NCI-H1092 (cell line): ENCODE data around the gene LEFTY1.
A peak's percentile ranks its signal among the peaks of the same experiment; 100 is the strongest.
"Not testable (repeated sequence)": the region's sequence is repeated elsewhere in the genome, so short reads cannot be mapped to it uniquely, and the experiment has no call there.

Source experiments
- DNase-seq: peaks from one replicate; lab custom pipeline; 2025; lab: John Stamatoyannopoulos, UW

LEFTY1 gene

GRCh38 chr1:225848030-225848955 lies 40.7 kb downstream of the LEFTY1 start:
- no peak for DNase-seq

DNA sequence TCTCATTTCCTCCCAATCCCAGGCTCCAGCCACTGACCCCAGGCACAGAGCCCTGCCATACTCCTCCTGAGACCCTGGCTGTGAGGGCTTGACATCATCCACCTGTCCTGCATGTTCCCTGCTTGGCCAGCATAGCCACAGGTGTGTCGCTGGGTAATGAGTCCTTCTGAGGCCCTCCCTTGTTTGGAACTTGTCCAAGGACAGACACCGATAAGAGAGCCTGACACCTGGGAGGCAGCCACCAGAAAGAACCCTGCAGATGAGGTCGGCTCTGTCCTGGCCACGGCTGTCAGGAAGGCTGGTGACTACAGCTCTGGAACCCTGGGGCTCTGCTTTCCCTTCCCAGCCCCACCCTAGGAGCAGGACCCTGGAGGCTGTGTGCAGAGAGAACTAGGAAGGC lies 41.3 kb downstream of the LEFTY1 start:
- DNase-seq, result no peak

DNA sequence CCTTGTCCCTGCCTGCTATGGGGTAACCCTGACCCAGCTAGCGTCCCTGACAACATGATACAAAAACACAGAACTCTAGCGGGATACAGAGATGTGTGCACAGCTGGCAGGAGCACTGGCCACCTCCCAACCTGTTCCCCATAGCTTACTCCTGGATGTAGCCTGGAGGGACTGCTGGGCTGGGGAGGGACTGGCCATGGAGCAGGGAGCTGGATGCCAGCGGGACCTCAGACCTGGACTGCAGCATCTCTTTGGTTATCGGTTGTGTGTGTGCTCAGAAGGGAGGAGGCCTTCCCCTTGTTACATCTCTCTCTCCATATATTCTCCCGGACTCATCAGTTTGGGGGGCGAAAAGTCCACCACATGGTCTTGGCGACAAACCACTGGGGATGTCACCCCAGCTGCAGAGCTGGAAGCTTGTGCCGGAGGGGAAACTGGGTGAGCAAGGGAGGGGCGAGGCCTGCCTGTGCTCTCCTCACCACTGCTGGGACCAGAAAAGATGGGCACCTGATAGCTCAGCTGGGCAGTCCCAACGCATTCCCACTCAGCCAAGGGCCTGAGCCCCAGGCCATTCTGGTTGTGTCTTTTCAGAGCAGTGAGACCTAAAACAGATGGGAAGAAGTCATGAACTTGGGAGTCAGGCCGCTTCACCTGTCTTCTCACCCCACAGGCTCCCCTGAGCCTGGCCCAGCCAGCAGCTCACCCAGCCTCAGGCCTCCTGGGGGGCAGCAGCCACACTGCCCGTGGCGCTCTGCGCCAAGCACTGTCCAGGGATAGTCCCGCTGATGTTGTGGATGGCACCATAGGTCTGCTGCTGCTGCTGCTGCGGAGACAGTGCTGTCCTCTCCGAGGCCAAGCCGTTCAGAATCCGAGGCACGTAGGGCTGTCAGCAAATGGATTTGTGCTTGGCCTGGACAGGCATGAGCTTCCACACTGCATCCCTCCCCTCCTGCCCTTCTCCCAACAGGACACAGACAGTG lies 42.3 kb downstream of the LEFTY1 start:
- no peak for DNase-seq

DNA sequence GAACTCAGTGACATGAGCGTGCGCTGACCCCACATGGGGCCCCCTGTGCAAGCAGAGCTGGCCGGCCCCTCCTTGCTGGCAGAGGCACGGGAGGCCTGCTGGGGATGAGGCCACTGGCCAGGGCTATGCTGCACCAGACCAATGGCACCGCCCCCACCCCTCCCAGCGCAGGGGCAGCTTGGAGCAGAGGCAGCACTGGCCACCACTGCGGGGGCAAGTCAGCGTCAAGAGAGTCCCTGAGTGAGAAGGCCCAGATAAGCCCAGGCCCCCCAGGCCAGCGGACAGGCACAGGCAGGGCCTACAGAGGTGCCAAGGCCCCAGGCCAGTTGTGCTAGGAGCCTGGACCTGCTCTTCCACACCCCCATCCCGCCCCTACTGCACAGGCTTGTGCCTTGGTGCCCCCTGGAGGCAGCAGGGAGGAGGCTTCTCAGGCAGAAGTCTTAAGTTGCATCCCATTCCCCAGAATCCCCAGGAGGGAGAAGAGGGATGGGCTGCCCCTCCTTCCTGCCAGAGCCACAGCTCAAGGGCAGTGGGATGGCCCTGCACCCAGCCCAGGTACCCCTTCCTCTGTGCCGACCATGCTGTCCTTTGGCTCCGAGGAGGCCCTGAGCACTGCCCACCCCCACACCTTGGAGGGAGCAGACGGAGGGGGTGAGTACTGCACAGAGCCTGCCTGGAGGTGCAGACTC lies 43.2 kb downstream of the LEFTY1 start:
- peak; percentile 56 for DNase-seq

DNA sequence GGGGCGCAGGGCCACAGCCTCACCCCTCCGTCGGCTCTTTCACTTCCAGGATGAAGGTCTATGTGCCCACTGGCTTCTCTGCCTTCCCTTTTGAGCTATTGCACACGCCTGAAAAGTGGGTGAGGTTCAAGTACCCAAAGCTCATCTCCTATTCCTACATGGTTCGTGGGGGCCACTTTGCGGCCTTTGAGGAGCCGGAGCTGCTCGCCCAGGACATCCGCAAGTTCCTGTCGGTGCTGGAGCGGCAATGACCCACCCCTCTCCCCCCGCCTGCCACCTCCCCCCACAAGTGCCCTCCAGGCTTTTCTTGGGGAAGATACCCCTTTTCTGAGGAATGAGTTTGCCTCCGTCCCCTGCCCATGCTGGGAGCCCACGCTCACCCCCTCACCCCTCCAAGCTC lies 43.8 kb downstream of the LEFTY1 start:
- no peak for DNase-seq

- DNase-seq, result no peak
These were observed 44.5 kb downstream of the LEFTY1 start for GRCh38 chr1:225844236-225845061.

GRCh38 chr1:225843426-225843795 lies 45.5 kb downstream of the LEFTY1 start:
- no peak for DNase-seq

DNA sequence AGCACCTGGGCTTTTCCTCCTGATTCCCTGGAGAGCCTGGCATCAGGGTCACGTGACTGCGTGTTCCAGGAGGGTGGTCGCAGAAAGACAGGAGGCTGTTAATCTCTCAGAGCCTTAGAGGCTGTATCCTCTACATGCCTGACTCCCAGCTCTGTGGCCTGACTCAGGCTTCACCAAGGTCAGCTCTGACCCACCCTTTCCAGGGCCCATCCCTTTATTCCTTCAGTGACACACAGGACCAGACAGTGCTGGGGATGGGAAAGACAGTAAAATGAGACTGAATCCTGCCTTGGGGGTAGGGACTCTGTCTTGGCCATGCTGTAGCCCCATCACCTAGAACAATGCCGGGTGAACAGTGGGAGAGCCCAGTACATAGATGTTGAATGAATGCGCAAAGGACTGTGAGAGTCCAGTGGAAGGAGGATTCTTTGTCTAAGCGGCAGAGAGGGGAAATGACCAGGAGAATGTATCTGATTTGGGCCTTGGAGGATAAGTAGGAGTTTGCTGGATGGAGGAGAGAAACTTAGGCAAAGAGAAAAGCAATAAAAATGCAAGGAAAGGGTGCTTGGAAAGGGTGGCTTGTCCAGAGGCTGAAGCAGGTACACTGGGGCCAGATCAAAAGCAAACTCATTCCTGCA lies 46.0 kb downstream of the LEFTY1 start:
- DNase-seq, result no peak

GRCh38 chr1:225842074-225842473 lies 46.9 kb downstream of the LEFTY1 start:
- DNase-seq, result no peak

DNA sequence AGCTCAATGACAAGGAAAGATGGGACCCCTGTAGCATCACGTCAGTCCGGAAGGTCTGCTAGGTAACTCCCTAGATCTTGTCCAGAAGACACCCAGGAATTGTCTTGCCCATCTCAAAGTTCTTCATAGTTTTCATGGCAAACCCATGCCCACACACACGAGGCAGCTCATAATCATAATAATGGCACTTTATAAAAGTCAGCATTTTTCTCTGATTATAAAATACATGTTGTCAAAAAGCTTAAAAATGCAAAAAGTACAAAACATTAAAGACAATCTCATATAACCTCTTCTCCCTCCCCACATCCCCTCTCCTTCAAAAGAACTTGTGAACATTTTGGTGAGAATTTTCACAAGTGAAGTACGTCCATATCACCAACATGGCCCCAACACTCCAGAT lies 48.2 kb downstream of the LEFTY1 start:
- DNase-seq, result no peak

DNA sequence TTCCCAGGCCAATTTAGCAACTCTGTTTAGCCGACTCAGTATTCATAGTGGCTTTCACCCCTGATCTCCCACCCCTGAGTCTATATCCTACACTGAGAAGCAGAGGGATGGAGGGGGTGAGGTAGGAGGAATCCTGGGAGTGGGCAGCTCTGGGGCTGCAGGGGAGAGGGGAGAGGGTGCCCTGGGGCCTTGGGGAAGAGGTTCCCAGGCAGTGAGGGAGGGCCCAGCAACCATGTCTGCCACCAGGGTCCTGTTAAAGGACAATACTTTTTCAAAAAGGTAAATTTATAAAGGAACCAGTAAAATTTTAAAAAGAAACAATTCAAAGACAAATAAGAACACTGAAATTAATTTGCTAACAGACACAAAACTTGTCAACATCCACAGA lies 48.7 kb downstream of the LEFTY1 start:
- DNase-seq, result no peak

GRCh38 chr1:225838793-225839192 lies 50.2 kb downstream of the LEFTY1 start:
- DNase-seq, result no peak

GRCh38 chr1:225836296-225836695 lies 52.6 kb downstream of the LEFTY1 start:
- DNase-seq, result not testable (repeated sequence)
